K562 (cell line): ENCODE measurements around the gene KMT2D. TPM values are rescaled to one million over a fixed set of nuclear protein-coding genes. Genes with fewer than 3 reads are reported as not detected.

ENCODE experiments used
- CAMTA2 ChIP-seq: fragments of 250-450 bp; sonication (Bioruptor Pico); conservative IDR thresholded peaks from 2 replicates; pipeline ENCODE4 v1.5.1; 2022
- CBX5 ChIP-seq: IDR thresholded peaks from 2 replicates; pipeline ENCODE4 v1.6.1; 2014; ENCODE audit warnings: low read depth, borderline replicate concordance
- GABPA ChIP-seq: fragments of 200-800 bp; sonication (Bioruptor generic); conservative IDR thresholded peaks from 2 replicates; pipeline ENCODE4 v1.6.1; 2016; ENCODE audit warnings: low read depth, missing genetic modification characterization, missing compliant biosample characterization
- MEF2D ChIP-seq: conservative IDR thresholded peaks from 2 replicates; pipeline ENCODE4 v1.6.1; 2016; ENCODE audit warnings: low read depth, missing genetic modification characterization, missing compliant biosample characterization
- NFE2L1 ChIP-seq: fragments of 450-650 bp; IDR thresholded peaks from 2 replicates; pipeline ENCODE4 v1.6.1; 2016; ENCODE audit warnings: missing genetic modification characterization, low read depth, mild to moderate bottlenecking, missing compliant biosample characterization, moderate library complexity, borderline replicate concordance
- SRSF7 ChIP-seq: fragments of 200-400 bp; formaldehyde crosslinking; optimal IDR thresholded peaks from 2 replicates; pipeline ENCODE3; 2017; ENCODE audit warnings: mild to moderate bottlenecking, low read depth, low read length
- U2AF1 ChIP-seq: fragments of 200-400 bp; formaldehyde crosslinking; optimal IDR thresholded peaks from 2 replicates; pipeline ENCODE3; 2017; ENCODE audit warnings: mild to moderate bottlenecking, low read depth, low read length, moderate library complexity
- ZKSCAN3 ChIP-seq: fragments of 250-450 bp; sonication (Bioruptor Pico); IDR thresholded peaks from 2 replicates; pipeline ENCODE4 v1.4.0; 2020
- ZNF57 ChIP-seq: fragments of 450-650 bp; formaldehyde crosslinking; IDR thresholded peaks from 2 replicates; pipeline ENCODE4 v1.4.0; 2020; ENCODE audit warnings: mild to moderate bottlenecking, moderate library complexity
- polyA plus RNA-seq, 8 experiments: library from polyadenylated mRNA; depleted of rRNA in 4 of 8; stranded (reverse) in 5 of 8; unstranded in 3 of 8; fragments of >200 nt; fragmentation: Nextera tagmentation in 2 of 8; fragmentation: Illumina TruSeq in 1 of 8; extraction: Ambion mirVana in 2 of 8; extraction: Trizol in 1 of 8; gene quantifications; 2 replicates each; pipeline versions ENCODE4 v1.2.1 to v1.2.3, GENCODE V29; 2011 to 2014; ENCODE audit warnings: inconsistent platforms in 1 of 8, missing spikeins in 1 of 8
- total RNA-seq, 7 experiments: library from RNA; depleted of rRNA in 6 of 7; stranded (reverse); fragments of >200 nt in 6 of 7; fragmentation: Illumina TruSeq in 2 of 7; extraction: Trizol in 2 of 7; gene quantifications; 2 replicates each; pipeline versions ENCODE4 v1.2.1 to v1.2.3, GENCODE V29; 2011 to 2021; ENCODE audit warnings: low replicate concordance in 1 of 7
- TF ChIP-seq, protein P1 (sequence below): sonication (generic); formaldehyde crosslinking; IDR thresholded peaks from 2 replicates; pipeline ENCODE4 v1.8.0; 2023; ENCODE audit warnings: missing genetic modification reagents, mild to moderate bottlenecking, borderline replicate concordance
- TF ChIP-seq, protein P2 (sequence below): sonication (generic); formaldehyde crosslinking; IDR thresholded peaks from 2 replicates; pipeline ENCODE4 v1.8.0; 2022; ENCODE audit warnings: mild to moderate bottlenecking, low read depth, missing genetic modification reagents
- TF ChIP-seq, protein P3 (sequence below): fragments of 450-650 bp; IDR thresholded peaks from 2 replicates; pipeline ENCODE4 v1.6.1; 2016; ENCODE audit warnings: antibody characterized with exemption
- TF ChIP-seq, protein P4 (sequence below): fragments of 200-400 bp; formaldehyde crosslinking; IDR thresholded peaks from 2 replicates; pipeline ENCODE4 v1.6.1; 2017; ENCODE audit warnings: mild to moderate bottlenecking, low read depth, low read length, moderate library complexity
- TF ChIP-seq, protein P5 (sequence below): fragments of 450-650 bp; IDR thresholded peaks from 2 replicates; pipeline ENCODE4 v1.7.0; 2016; ENCODE audit warnings: borderline replicate concordance

The KMT2D gene
- total and polyA plus RNA-seq, 9 of the 15 experiments (the other 6 are each of a cell fraction or from before 2014, with no cell fraction given), result 0.22 to 93.7 (median 13.7) TPM

DNA sequence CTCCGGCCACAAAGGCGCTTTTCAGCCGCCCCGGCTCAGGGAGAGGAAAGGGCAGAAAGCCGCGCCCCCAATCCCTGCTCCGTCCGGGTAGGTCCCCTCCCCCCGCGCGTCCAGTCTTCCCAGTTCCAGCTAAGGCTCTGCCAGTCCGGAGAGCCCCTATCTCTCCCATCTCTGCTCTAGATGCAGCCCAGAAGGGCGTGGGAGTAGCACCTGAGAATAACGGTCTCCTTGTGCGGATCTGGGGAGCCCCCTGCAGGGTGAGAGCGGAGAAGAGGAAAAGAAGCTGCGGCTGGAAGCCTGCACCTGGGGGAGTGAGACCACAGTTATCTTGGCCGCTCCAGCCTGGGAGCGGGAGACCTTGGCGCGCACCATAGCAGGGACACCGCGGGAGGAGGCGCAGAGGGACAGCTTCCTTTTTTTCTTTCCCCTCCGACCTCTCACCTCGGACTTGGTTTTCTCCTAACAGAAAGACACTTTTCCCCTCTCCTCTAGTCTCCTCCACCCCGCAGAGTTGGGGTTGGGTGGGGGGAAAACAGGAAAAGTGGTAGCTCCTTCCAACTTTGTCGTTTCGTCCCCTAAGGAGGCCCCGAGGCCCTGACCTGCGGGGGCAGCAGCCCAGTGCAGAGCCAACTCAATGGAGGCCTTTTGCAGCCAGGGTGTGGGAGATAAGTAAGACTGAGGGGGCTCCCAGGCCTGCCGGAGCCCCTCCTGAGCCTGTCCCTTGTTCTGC is 31.7 kb upstream of the KMT2D start (continued):
- TF ChIP-seq, protein P1, sequence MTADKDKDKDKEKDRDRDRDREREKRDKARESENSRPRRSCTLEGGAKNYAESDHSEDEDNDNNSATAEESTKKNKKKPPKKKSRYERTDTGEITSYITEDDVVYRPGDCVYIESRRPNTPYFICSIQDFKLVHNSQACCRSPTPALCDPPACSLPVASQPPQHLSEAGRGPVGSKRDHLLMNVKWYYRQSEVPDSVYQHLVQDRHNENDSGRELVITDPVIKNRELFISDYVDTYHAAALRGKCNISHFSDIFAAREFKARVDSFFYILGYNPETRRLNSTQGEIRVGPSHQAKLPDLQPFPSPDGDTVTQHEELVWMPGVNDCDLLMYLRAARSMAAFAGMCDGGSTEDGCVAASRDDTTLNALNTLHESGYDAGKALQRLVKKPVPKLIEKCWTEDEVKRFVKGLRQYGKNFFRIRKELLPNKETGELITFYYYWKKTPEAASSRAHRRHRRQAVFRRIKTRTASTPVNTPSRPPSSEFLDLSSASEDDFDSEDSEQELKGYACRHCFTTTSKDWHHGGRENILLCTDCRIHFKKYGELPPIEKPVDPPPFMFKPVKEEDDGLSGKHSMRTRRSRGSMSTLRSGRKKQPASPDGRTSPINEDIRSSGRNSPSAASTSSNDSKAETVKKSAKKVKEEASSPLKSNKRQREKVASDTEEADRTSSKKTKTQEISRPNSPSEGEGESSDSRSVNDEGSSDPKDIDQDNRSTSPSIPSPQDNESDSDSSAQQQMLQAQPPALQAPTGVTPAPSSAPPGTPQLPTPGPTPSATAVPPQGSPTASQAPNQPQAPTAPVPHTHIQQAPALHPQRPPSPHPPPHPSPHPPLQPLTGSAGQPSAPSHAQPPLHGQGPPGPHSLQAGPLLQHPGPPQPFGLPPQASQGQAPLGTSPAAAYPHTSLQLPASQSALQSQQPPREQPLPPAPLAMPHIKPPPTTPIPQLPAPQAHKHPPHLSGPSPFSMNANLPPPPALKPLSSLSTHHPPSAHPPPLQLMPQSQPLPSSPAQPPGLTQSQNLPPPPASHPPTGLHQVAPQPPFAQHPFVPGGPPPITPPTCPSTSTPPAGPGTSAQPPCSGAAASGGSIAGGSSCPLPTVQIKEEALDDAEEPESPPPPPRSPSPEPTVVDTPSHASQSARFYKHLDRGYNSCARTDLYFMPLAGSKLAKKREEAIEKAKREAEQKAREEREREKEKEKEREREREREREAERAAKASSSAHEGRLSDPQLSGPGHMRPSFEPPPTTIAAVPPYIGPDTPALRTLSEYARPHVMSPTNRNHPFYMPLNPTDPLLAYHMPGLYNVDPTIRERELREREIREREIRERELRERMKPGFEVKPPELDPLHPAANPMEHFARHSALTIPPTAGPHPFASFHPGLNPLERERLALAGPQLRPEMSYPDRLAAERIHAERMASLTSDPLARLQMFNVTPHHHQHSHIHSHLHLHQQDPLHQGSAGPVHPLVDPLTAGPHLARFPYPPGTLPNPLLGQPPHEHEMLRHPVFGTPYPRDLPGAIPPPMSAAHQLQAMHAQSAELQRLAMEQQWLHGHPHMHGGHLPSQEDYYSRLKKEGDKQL (CRISPR knock-in tag), result 0 out of 2 replicates have a peak, but pooled peaks have one; percentile 95
- TF ChIP-seq CBX5, result no peak
- peak; percentile 51; the same call in 1 of the 2 replicates for TF ChIP-seq MEF2D (tag)
- no peak for TF ChIP-seq NFE2L1 (tag)
- TF ChIP-seq, protein P2, sequence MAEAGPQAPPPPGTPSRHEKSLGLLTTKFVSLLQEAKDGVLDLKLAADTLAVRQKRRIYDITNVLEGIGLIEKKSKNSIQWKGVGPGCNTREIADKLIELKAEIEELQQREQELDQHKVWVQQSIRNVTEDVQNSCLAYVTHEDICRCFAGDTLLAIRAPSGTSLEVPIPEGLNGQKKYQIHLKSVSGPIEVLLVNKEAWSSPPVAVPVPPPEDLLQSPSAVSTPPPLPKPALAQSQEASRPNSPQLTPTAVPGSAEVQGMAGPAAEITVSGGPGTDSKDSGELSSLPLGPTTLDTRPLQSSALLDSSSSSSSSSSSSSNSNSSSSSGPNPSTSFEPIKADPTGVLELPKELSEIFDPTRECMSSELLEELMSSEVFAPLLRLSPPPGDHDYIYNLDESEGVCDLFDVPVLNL (CRISPR knock-in tag), result peak; percentile 68; the same call in 1 of the 2 replicates
- TF ChIP-seq, protein P3, sequence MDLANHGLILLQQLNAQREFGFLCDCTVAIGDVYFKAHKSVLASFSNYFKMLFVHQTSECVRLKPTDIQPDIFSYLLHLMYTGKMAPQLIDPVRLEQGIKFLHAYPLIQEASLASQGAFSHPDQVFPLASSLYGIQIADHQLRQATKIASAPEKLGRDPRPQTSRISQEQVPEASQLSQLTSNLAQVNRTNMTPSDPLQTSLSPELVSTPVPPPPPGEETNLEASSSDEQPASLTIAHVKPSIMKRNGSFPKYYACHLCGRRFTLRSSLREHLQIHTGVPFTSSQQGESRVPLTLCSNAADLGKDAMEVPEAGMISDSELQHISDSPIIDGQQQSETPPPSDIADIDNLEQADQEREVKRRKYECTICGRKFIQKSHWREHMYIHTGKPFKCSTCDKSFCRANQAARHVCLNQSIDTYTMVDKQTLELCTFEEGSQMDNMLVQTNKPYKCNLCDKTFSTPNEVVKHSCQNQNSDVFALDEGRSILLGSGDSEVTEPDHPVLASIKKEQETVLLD, result peak; percentile 77; the same call in 1 of the 2 replicates
- TF ChIP-seq GABPA (tag), result peak; percentile 61
- TF ChIP-seq, protein P4, sequence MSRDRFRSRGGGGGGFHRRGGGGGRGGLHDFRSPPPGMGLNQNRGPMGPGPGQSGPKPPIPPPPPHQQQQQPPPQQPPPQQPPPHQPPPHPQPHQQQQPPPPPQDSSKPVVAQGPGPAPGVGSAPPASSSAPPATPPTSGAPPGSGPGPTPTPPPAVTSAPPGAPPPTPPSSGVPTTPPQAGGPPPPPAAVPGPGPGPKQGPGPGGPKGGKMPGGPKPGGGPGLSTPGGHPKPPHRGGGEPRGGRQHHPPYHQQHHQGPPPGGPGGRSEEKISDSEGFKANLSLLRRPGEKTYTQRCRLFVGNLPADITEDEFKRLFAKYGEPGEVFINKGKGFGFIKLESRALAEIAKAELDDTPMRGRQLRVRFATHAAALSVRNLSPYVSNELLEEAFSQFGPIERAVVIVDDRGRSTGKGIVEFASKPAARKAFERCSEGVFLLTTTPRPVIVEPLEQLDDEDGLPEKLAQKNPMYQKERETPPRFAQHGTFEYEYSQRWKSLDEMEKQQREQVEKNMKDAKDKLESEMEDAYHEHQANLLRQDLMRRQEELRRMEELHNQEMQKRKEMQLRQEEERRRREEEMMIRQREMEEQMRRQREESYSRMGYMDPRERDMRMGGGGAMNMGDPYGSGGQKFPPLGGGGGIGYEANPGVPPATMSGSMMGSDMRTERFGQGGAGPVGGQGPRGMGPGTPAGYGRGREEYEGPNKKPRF, result no peak
- TF ChIP-seq SRSF7, result no peak
- no peak for TF ChIP-seq U2AF1
- no peak for TF ChIP-seq ZKSCAN3 (CRISPR knock-in tag)
- no peak for TF ChIP-seq CAMTA2 (CRISPR knock-in tag)
- TF ChIP-seq, protein P5, sequence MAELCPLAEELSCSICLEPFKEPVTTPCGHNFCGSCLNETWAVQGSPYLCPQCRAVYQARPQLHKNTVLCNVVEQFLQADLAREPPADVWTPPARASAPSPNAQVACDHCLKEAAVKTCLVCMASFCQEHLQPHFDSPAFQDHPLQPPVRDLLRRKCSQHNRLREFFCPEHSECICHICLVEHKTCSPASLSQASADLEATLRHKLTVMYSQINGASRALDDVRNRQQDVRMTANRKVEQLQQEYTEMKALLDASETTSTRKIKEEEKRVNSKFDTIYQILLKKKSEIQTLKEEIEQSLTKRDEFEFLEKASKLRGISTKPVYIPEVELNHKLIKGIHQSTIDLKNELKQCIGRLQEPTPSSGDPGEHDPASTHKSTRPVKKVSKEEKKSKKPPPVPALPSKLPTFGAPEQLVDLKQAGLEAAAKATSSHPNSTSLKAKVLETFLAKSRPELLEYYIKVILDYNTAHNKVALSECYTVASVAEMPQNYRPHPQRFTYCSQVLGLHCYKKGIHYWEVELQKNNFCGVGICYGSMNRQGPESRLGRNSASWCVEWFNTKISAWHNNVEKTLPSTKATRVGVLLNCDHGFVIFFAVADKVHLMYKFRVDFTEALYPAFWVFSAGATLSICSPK, result no peak
- no peak for TF ChIP-seq ZNF57 (CRISPR knock-in tag)
